GM18519 (cell line): ENCODE data around the gene HSD17B2.

Experiments
- ATAC-seq: cut with Tn5 transposase; IDR thresholded peaks from one replicate; pipeline ENCODE4 v1.9.1; 2021; ENCODE audit warnings: mild to moderate bottlenecking, moderate library complexity; ENCODE audit not compliant: unreplicated experiment, low FRiP score

HSD17B2 gene

DNA sequence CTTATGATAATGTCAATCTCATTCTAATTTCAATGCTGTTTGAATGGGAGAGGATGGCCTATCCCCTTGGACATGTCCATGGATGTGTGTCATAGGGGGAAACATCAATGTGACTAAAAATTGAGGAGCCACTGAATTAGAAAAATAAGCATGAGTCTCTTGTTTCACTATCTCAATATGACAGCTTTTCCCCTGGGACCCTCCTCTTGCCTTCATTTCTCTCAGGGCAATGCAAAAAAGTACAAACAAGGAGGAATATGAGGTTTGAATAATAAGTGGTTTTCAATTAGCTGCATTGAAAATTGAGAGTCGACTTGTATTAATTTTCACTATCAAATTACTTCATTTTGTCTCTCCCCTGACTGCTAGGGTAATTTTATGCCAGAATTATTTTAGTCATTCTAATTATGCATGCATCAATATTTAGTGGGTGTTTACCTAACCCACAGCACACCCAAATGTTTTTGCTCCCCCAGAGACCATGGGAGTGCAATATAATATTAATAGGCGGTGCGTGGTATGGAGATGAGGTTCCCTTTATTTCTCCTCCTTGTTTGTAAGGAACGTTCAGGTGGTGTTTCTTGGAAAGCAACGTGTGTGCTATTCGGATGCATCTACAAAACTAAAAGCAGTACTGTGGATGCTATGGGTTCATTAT is 17.0 kb upstream of the HSD17B2 start:
- no peak for ATAC-seq

DNA sequence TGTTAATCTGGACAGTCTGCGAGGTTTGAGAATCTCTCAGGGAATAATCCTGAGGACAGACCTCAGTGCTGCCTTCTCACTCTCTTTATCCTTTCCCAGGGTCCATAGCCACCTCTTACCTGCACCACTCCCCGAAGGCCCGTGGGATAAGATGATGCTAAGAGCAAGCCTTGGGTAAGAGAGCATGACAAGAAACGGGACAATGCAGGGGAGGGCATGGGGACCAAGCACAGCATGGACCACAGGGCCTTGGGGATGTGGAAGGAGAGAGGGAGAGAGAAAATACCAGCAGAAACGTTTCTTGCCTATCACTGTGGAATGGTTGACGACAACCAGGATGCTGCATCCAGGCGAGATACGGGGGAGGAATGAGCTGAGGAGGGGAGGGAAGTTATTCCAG is 15.5 kb upstream of the HSD17B2 start:
- ATAC-seq, result no peak

DNA sequence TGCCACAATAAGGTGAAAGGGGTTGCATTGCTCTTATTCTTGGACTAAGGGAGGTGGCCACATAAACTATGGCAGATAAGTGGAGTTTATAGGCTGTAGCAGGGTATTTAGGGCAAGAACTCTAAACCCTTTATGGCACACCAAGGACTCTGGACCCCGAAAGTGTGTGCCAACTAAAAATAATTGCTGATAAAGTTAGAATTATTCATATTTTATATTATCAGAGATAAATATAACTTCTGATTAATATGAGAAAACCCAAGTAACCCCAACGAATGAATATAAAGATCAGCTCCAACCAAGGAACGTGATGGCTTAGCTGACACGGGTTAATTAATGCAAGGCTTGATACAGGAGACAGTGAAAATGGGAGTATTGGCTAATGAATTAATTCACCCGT is 15.0 kb upstream of the HSD17B2 start:
- no peak for ATAC-seq

DNA sequence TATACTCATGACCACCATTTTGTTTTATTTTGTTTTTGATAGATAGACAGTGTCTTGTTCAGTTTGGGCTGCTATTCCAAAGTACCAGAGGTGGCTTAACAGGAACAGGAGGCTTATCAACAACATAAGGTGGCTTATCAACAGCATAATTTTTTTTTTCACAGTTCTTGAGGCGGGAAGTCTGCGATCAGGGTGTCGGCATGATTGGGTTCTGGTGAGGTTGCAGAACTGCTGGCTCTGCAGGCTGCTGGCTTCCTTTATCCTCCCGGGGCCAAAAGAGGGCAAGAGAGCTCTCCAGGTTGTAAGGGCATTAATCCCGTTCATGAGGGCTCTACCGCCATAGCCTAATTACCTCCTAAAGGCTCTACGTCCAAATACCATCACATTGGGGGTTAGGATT is 11.8 kb upstream of the HSD17B2 start:
- ATAC-seq, result no peak

DNA sequence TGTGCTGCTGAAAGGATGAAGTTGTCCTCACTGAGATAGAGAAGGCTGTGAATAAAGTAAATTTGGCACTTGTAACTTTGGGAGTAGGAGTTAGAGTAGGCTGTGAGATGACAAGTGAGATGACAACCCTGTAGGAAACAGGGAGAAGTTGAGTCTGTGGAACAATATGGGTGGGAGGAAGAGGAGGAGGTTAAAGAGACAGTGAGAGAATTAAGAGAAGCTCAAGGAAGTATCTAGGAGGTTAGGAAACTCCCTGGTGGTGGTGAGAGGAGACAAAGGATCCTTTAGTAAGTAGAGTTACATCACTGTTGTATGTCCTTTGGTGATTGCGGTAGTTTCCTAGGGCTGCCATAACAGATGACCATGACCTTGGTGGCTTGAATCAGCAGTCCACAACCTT is 10.7 kb upstream of the HSD17B2 start:
- no peak for ATAC-seq

DNA sequence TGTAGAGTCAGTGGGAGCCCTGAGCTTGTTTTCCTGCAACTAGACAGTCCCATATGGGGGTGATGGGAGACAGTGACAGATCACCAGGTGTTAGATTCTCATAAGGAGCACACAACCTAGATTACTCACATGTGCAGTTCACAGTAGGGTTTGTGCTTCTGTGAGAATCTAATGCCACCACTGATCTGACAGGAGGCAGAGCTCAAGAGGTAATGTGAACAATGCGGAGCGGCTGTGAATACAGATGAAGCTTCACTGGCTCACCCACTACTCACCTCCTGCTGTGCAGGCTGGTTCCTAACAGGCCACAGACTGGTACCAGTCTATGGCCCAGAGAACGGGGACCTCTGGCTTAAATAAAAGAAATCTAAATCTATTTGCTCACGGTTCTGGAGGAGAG is 10.2 kb upstream of the HSD17B2 start:
- no peak for ATAC-seq

DNA sequence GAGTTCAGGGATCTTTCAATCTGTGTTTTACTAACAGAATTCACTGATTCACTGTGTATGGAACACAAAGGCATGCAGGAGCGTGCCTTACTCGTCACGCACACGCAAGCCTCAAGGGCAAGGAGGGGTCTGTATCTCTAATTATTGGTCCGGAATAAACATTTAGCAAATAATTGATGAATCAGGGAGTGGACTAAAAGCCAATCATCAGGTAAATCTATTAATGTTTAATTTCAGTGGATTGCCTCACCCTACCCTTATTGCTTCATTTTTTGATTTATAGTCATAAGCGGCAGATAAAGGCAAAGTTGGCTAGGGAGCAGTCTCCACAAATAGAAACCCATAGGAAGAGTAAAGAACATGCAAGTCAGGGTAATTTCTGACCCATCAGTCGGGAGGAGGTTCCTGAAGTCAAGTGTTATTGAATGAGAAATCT is 7.4 kb upstream of the HSD17B2 start:
- ATAC-seq, result no peak

DNA sequence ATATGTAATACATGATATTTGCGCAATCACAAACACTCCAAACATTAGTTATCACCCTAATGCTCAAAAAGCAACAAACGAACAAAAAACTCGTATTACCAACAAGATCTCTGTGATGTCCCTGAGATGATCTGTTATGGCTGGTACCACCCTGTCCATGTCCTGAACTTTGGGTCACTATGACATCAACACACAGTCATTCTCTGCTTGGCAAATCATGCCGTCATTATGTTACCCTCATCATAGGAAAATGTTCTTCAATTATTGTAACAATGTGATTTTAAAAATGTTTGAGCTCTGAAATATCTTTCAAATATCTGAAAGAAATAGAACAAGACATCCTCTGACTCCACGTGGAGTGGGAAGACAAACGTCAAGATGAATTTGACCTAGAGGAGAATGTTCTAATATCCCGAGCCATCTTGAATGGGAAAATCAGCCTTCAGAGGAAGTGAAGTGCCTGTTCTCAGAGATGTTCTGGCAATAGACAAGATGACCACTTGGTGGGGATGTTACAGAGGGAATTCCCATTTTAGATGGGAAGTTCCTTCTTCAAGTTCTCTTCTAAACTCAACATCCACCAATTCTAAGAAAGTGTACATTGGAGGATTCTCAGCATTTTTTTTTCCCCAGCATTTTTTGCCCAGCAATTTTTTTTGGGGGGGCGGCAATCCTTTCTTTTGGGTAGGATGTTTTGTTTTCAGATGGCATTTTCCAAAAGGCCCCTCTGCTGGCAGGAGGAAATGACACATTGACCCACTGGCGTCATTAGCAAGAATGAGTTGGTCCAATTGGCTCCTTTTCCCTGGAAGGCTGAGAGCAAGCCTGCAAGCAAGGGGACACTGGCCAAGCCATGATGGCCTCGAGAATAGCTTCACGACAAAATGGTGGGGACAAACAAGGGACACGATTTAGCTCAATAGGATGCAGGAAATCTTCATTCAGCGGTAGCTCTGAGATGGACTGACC is 3.7 kb upstream of the HSD17B2 start:
- no peak for ATAC-seq

DNA sequence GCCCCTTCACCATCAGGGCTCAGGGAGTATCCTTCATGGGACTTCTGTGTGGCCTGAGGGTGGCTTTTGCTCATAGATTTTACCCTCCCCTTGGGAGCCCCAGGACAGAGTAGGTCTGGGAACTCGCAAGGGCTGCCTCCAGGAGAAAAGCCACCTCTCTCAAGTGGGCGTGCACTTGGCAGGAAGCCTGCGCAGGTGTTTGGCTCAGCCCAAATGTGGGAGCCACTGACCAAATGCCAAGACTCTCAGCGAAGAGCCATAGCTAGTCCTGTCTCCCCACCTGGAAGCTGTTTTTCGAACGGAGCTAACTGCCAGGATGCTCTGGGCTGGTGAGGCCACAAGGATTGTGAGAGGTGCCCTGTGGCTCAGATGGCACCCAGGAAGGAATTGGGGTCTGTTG is 2.0 kb upstream of the HSD17B2 start:
- ATAC-seq, result no peak

DNA sequence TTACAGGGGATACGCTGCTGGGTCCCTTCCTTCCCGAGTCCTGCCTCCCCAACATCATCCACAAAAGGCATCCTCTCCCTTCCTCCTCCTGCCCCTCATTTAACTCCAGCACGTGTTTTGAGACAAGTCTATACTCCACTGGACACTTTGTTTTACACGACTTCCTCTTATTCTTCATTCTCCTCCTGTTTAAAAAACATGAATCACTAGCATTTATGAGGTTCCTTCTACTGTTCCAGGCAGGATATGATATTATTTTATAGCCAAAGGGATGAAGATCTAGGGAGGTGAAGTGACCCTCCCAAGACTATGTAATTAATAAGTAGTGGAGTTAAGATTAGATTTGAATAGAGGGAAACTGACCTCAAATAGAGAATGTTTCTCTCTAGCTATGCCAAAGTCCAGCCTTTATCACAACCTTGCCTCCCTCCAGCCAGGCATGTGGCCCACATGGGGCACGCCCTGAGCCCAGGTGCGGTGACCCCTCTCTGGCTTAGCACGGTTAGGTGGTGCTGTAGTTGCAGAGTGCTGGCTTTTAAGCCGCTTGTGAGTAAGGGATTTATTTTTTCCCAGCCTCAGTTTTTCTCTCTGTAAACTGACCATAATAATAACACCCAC is 1.3 kb upstream of the HSD17B2 start:
- no peak for ATAC-seq

DNA sequence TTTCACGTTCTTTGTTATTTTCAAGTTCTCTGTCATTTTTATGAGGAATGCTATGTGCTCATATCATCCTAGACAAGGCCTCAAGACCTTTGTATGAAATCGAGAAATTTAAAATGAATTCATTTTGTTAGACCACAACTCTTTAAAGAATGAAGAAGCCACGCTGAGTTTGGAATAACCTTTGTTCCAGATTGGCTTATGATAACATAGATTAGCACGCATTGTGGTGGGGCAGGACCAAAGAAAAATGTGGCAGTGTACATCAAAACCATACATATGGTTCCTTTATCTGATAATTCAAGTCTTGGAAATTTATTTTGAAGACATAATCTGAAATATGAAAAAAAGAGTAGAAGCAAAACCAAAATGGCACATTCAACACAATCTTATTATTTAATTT is 2.2 kb downstream of the HSD17B2 start:
- ATAC-seq, result no peak

DNA sequence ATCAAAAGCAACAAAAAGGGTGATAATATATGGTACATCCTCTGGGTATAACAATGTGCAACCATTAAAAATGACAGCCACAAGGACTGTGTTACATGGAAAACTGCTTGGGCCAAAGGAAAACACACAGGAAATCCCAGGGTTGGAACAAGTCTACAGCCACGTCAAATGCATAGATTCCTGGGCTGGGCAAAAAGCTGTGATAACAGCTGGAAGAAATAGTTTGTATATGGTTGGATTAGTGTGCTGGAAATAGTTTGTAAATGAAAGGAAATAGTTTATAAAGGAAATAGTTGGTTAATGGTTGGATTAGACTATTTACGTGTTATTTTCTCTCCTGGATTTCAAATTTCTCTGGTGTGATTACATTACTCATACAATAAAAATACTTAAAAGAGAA is 2.6 kb downstream of the HSD17B2 start:
- ATAC-seq, result no peak

DNA sequence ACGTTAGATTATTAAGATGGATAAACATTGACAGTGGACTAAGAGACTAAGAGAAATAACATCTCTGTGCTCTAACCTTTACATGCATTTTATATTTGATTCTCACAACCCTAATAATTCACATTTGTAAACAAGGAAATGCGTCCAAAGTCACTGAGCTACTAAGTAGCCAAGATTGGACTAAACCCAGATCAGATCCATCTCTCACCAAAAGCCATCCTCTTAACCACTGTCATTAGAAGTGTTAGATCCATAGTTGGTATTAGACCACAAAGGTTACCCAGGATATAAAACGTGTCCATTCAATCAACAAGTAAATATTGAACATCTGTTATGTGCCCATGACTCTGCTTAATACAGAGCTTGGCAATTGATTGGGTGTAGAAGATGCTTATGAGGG is 5.2 kb downstream of the HSD17B2 start:
- no peak for ATAC-seq

DNA sequence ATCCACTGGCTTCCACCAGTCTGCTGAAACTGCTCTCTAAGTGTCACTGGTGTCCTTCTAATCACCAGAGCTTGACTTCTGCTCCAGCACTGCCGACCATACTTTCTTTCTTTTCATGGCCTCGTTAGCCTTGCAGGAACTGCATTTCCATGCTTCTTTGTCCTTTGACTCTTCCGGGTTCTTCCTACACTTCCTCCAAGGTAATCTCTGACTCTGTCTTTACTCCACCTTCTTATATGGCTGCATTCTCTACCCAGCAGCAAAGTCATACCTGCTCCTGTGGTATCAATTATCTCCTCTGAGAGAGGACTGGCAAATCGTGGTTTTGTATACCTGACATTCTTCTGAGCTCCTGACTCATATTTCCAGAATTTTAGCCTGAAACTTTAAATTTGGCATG is 6.5 kb downstream of the HSD17B2 start:
- ATAC-seq, result no peak

DNA sequence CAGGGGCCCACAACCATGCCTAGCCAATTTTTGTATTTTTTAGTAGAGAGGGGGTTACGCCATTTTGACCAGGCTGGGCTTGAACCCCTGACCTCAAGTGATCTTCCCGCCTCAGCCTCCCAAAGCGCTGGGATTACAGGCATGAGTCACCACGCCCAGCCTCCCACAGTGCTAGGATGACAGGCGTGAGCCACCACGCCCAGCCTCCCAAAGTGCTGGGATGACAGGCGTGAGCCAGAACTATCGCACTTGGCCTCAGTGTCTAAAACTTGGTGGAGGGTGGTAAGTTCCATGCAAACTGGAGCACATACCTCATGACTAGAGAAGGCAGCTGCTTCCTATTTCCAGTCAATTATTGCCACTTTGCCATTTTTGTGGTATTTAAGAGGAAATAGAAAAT is 7.1 kb downstream of the HSD17B2 start:
- no peak for ATAC-seq

DNA sequence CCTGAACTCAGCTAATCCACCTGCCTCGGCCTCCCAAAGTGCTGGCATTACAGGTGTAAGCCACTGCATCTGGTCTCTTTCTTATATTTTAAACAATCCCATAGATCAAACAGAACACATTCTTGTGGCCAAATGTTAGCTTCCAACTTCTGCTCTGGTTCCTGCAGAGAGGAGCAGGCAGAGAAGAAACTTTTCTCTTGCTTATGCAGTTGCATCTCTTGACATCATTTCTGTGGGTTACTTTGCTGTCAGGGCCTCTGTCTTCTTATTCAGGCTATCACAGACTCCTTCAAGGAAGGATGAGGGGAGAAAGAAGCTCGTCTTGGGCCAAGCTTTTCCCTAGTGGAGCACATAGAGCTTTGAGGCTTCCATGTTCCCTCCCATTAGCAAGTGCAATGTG is 7.8 kb downstream of the HSD17B2 start:
- no peak for ATAC-seq

DNA sequence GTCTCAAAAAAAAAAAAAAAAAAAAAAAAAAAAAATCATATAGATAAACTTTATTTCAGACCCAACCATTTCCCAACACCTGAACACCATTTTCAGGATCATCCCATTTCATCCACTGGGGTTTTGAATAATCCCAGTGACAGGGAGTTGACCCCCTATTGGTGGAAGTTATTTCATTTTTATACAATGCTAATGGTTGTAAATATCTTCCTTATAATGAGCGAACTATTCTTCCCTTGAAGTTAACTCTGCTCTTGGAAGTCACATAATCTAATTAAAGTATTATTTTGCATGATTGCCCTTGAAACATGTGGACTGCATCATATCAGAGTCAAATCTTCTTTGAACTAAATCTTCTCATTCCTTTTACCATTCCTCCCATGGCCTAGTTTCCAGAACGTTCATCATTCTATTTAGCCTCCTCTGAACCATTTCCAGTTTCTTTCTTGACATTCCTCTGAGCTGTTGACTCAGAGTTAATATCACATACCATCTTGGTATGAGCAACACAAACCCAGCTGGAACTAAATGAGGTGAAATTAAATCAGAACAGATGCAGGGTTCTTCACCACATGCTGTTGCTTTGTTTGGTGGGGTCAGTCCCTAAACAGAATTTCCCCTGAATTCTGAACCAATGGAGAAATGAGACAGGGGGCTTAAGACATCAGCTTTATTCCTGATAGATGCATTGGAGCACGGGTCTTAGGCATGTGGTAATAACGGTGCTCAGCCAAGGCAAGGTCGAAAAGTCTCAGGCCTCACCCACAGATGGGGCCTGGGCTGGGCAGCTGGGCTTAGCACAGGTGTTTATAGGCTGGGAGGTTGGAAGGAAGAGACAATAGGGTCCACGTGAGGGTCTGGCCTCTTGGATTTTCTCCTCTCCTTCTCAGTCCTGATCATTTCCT is 8.9 kb downstream of the HSD17B2 start:
- ATAC-seq, result no peak

DNA sequence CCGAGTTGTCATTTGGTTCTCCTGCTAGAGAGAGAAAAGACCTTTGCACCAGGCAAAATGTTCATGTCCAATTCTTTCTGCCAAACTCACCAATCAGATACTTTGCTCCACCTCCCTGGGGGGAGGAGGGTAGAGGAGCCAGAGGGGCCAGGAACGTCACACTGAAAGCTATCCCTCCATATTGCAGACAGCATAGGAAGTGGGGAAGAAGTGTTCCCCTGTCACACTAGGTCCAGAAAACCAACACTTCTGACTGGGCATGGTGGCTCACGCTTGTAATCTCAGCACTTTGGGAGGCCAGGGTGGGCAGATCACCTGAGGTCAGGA is 9.5 kb downstream of the HSD17B2 start:
- ATAC-seq, result no peak

DNA sequence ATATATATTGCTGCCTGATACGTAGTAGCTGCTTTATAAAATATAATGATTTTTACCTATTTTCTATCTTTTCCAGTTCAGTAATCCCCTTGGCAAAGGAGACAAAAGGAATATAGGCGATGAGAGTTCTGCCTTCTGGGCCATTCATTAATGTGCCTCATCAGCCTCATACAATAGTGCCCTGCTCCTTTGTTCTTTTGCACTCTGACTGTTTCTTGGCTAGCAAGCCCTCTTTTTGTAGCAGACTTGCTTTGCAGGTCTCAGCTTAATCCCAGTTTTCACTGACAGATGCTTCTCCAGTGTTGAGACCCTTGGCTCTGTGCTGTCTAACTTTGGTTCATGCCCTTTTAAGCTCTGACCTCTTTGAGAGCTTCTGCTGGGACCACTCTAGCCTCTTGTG is 10.4 kb downstream of the HSD17B2 start:
- ATAC-seq, result no peak

DNA sequence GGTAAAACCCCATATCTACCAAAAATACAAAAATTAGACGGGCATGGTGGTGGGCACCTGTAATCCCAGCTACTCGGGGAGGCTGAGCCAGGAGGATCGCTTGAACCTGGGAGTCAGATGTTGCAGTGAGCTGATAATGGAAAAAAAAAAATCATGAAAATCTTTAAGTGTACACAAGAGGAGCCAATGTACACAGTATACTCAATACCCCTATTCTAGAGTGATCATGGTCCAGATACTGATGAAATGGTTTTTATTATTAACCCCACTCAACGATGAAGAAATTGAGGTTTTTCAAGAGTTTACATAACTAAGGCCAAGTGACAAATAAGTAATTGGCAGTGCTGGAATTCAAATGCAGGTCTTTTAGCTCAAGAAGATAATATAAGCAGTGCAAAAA is 11.5 kb downstream of the HSD17B2 start:
- ATAC-seq, result no peak

DNA sequence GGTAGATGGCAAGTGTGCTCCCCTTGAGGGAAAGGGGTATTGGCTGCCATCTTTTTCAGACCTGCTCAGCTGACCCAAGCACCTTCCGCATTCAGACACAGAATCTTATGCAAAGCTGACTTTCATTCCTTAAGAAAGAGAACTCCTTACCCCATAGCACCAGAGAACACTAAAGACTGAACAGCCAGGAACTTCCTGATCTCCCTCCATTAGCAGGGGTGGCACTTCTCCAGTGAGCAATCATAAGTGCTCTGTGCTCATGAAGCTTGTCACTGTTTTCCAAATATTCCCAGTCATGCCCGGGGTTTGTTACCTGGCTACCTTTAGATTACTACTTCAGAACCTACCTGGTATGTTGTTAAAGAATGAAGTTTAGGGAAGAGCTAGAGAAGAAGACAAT is 11.9 kb downstream of the HSD17B2 start:
- no peak for ATAC-seq
